IMR-90 (cell line): ENCODE measurements around the gene NT5E. TPM values are rescaled to one million over a fixed set of nuclear protein-coding genes. Genes with fewer than 3 reads are reported as not detected.
A peak's percentile ranks its signal among the peaks of the same experiment; 100 is the strongest.

Experiments used
- ATAC-seq: fragments of 200-7000 bp; cut with Tn5 transposase; 2 replicates; pipeline ENCODE4 v1.9.1; 2020; ENCODE audit warnings: low read depth, mild to moderate bottlenecking, moderate library complexity
- BruUV-seq: library from RNA; stranded (reverse); fragments of 400-500 nt; replicated peaks from 2 replicates; lab custom pipeline; 2021; lab: Mats Ljungman, UMichigan
- CTCF ChIA-PET: fragments of 300-600 bp; formaldehyde crosslinking; extraction: SDS; loops from one replicate; lab custom pipeline; 2021; ENCODE audit warnings: antibody characterized with exemption; lab: Yijun Ruan, JAX
- POLR2A ChIA-PET: fragments of 300-600 bp; sonication (Branson Sonifier 250); formaldehyde crosslinking; loops from one replicate; lab custom pipeline; 2022; ENCODE audit warnings: antibody characterized with exemption; ENCODE audit not compliant: unreplicated experiment; lab: Charles Lee
- DNase-seq: peaks from one replicate; pipeline ENCODE4 v3.0.0; 2013
- H2AFZ ChIP-seq: replicated peaks from 2 replicates; pipeline ENCODE3; 2013; ENCODE audit warnings: low read length, mild to moderate bottlenecking; ENCODE audit not compliant: poor library complexity
- H2AK5ac ChIP-seq: 2 replicates; pipeline ENCODE4 v1.6.1; 2013; ENCODE audit warnings: low read depth, low read length, inconsistent platforms
- H2AK9ac ChIP-seq: replicated peaks from 2 replicates; pipeline ENCODE3; 2013; ENCODE audit warnings: mild to moderate bottlenecking, low read depth, low read length, moderate library complexity; ENCODE audit not compliant: poor library complexity
- H2BK120ac ChIP-seq: 2 replicates; pipeline ENCODE4 v1.6.1; 2013; ENCODE audit warnings: low read depth, low read length, inconsistent platforms
- H2BK15ac ChIP-seq: 3 replicates; pipeline ENCODE4 v1.6.1; 2013; ENCODE audit warnings: low read depth, low read length, inconsistent platforms
- H2BK20ac ChIP-seq: 2 replicates; pipeline ENCODE4 v1.6.1; 2013; ENCODE audit warnings: low read depth, mild to moderate bottlenecking, inconsistent platforms, low read length, moderate library complexity
- H2BK5ac ChIP-seq: 2 replicates; pipeline ENCODE4 v1.6.1; 2013; ENCODE audit warnings: mild to moderate bottlenecking, low read depth, low read length, inconsistent platforms; ENCODE audit not compliant: poor library complexity, severe bottlenecking
- H3K14ac ChIP-seq: replicated peaks from 2 replicates; pipeline ENCODE4 v1.6.1; 2013; ENCODE audit warnings: low read depth, low read length, inconsistent platforms
- H3K18ac ChIP-seq: 2 replicates; pipeline ENCODE4 v1.6.1; 2013; ENCODE audit warnings: low read depth, low read length, control low read depth
- H3K23ac ChIP-seq: 2 replicates; pipeline ENCODE4 v1.6.1; 2013; ENCODE audit warnings: low read depth, low read length, inconsistent platforms
- H3K27ac ChIP-seq: 2 replicates; pipeline ENCODE4 v1.5.1; 2013; ENCODE audit warnings: mild to moderate bottlenecking, control low read depth, low read length; ENCODE audit not compliant: insufficient read depth
- H3K27me3 ChIP-seq: 2 replicates; pipeline ENCODE4 v1.6.1; 2013; ENCODE audit warnings: low read length; ENCODE audit not compliant: control insufficient read depth, insufficient read depth
- H3K36me3 ChIP-seq: 2 replicates; pipeline ENCODE4 v1.6.1; 2013; ENCODE audit warnings: low read length, mixed read lengths; ENCODE audit not compliant: control insufficient read depth, insufficient read depth
- H3K4ac ChIP-seq: 2 replicates; pipeline ENCODE4 v1.6.1; 2013; ENCODE audit warnings: low read depth, low read length, inconsistent platforms
- H3K4me1 ChIP-seq: 2 replicates; pipeline ENCODE4 v1.6.1; 2013; ENCODE audit warnings: low read length, mixed read lengths; ENCODE audit not compliant: control insufficient read depth, insufficient read depth
- H3K4me2 ChIP-seq: 2 replicates; pipeline ENCODE4 v1.6.1; 2013; ENCODE audit warnings: low read depth, mild to moderate bottlenecking, control low read depth, low read length, moderate library complexity
- H3K4me3 ChIP-seq: 2 replicates; pipeline ENCODE4 v1.5.1; 2013; ENCODE audit warnings: low read depth, mild to moderate bottlenecking, control low read depth, low read length, moderate library complexity; ENCODE audit not compliant: insufficient read depth
- H3K56ac ChIP-seq: 2 replicates; pipeline ENCODE4 v1.6.1; 2013; ENCODE audit warnings: low read length, inconsistent platforms; ENCODE audit not compliant: insufficient read depth; ENCODE audit errors: extremely low read depth
- H3K79me1 ChIP-seq, 2 experiments: 2 replicates each; pipeline ENCODE4 v1.6.1; 2013; ENCODE audit warnings: low read length in 2 of 2, inconsistent platforms in 1 of 2, low read depth in 1 of 2
- H3K9ac ChIP-seq: 2 replicates; pipeline ENCODE4 v1.6.1; 2013; ENCODE audit warnings: low read depth, low read length, control low read depth
- H3K9me1 ChIP-seq: 2 replicates; pipeline ENCODE4 v1.6.1; 2013; ENCODE audit warnings: low read length, inconsistent platforms; ENCODE audit not compliant: insufficient read depth
- H3K9me3 ChIP-seq: 2 replicates; pipeline ENCODE4 v1.6.1; 2013; ENCODE audit warnings: low read length; ENCODE audit not compliant: control insufficient read depth, insufficient read depth
- H4K20me1 ChIP-seq: 2 replicates; pipeline ENCODE4 v1.6.1; 2013; ENCODE audit warnings: low read length, inconsistent platforms; ENCODE audit not compliant: insufficient read depth
- H4K5ac ChIP-seq: 2 replicates; pipeline ENCODE4 v1.6.1; 2013; ENCODE audit warnings: mild to moderate bottlenecking, low read depth, low read length, control low read depth
- H4K8ac ChIP-seq, 2 experiments: 2 replicates each; pipeline ENCODE4 v1.6.1; 2013; ENCODE audit warnings: low read depth in 2 of 2, low read length in 2 of 2, control low read depth in 1 of 2, inconsistent platforms in 1 of 2
- H4K91ac ChIP-seq: 2 replicates; pipeline ENCODE4 v1.6.1; 2013; ENCODE audit warnings: low read depth, low read length, inconsistent platforms; ENCODE audit not compliant: insufficient read depth
- BHLHE40 ChIP-seq: fragments of 150-350 bp; IDR thresholded peaks from 2 replicates; pipeline ENCODE4 v1.6.1; 2016; ENCODE audit warnings: mild to moderate bottlenecking, low read depth, low read length
- CEBPB ChIP-seq: IDR thresholded peaks from 2 replicates; pipeline ENCODE4 v1.6.1; 2012; ENCODE audit warnings: low read depth, low read length, improper control_type of control experiment
- CHD1 ChIP-seq: IDR thresholded peaks from 2 replicates; pipeline ENCODE4 v1.6.1; 2012; ENCODE audit warnings: low read depth, low read length, improper control_type of control experiment
- ELK1 ChIP-seq: fragments of 150-350 bp; IDR thresholded peaks from 2 replicates; pipeline ENCODE4 v1.6.1; 2016; ENCODE audit warnings: low read depth, mild to moderate bottlenecking, low read length, moderate library complexity, borderline replicate concordance
- MAFK ChIP-seq: IDR thresholded peaks from 2 replicates; pipeline ENCODE4 v1.6.1; 2012; ENCODE audit warnings: low read depth, low read length, improper control_type of control experiment
- MAZ ChIP-seq: IDR thresholded peaks from 2 replicates; pipeline ENCODE4 v1.6.1; 2012; ENCODE audit warnings: low read depth, mild to moderate bottlenecking, low read length, improper control_type of control experiment, moderate library complexity, borderline replicate concordance
- NFE2L2 ChIP-seq: fragments of 150-350 bp; IDR thresholded peaks from 2 replicates; pipeline ENCODE4 v1.6.1; 2016; ENCODE audit warnings: low read depth, mild to moderate bottlenecking, low read length
- RAD21 ChIP-seq: IDR thresholded peaks from 2 replicates; pipeline ENCODE4 v1.6.1; 2012; ENCODE audit warnings: low read length, improper control_type of control experiment
- RCOR1 ChIP-seq: IDR thresholded peaks from 2 replicates; pipeline ENCODE4 v1.6.1; 2012; ENCODE audit warnings: mild to moderate bottlenecking, low read length, improper control_type of control experiment; ENCODE audit not compliant: insufficient replicate concordance
- SMC3 ChIP-seq: fragments of 150-350 bp; IDR thresholded peaks from 2 replicates; pipeline ENCODE4 v1.6.1; 2016; ENCODE audit warnings: low read depth, mild to moderate bottlenecking, antibody characterized with exemption, low read length, moderate library complexity
- USF2 ChIP-seq: fragments of 150-350 bp; IDR thresholded peaks from 2 replicates; pipeline ENCODE4 v1.6.1; 2017; ENCODE audit warnings: mild to moderate bottlenecking, antibody characterized with exemption, low read length, low read depth
- WGBS, 2 experiments: methylation state at CpG; one replicate each; pipeline versions ENCODE4 v1.1.5 to v1.1.7; 2013; ENCODE audit warnings: missing lambda C conversion rate in 2 of 2; ENCODE audit not compliant: insufficient read length in 1 of 2; ENCODE audit errors: extremely low coverage in 2 of 2; 5-methylcytosine and 5-hydroxymethylcytosine counted together
- dilution Hi-C: fragments of 300-500 bp; cut with HindIII; formaldehyde crosslinking; loops from one replicate; pipeline ENCODE4 v1.14.3; 2018; ENCODE audit warnings: low sequenced_read_pairs; ENCODE audit not compliant: unreplicated experiment
- in situ Hi-C: fragments of 300-500 bp; cut with MboI; formaldehyde crosslinking; loops from 3 replicates; pipeline ENCODE4 v1.14.3; 2019; ENCODE audit warnings: low sequenced_read_pairs, inconsistent platforms, mixed read lengths
- intact Hi-C: fragments of 100-400 bp; cut with micrococcal nuclease; formaldehyde crosslinking; loops from 2 replicates; pipeline ENCODE4 v1.10.0; 2022
- polyA plus RNA-seq, 3 experiments: library from polyadenylated mRNA; depleted of rRNA; stranded (reverse); fragments of >200 nt; gene quantifications; 2 replicates each; pipeline ENCODE4 v1.2.3, GENCODE V29; 2012; ENCODE audit warnings: low replicate concordance in 1 of 3
- total RNA-seq: library from RNA; depleted of rRNA; stranded (reverse); fragments of >200 nt; gene quantifications from 2 replicates; pipeline ENCODE4 v1.2.3, GENCODE V29; 2012

NT5E gene
- total and polyA plus RNA-seq, 2 of the 4 experiments (the other 2 are of a cell fraction): 153 to 280 TPM

DNA sequence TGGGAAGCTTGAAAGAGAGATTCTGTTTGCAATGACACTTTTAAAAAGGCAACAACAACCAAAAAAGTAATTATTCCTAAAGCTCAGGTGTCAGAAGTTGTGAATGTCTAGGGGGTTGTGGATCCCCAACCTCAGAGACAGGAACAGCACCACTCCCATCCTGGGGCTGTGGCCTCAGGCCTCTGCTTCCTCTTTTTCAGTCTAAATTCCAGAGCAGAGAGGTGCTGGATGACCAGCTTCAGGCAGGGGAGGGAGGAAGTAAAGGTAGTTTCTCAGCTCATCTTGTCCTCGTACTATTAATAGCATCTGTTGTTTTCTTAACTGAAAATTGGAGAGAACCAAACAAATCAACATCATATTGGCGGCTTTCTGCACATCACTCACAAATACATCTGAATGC is 8.3 kb downstream of the NT5E start:
- Histone ChIP-seq H2AFZ (no peak overlapping the region), H4K20me1 (peaks cover 55% of the 10 kb centered on the region), H3K79me1 (peaks cover 39 to 77% of the 10 kb centered on the region in 2 experiments), H3K4me1 (peaks cover 50% of the 10 kb centered on the region), H2BK5ac (peak overlapping the region; percentile 51), H3K9me1 (peaks cover 51% of the 10 kb centered on the region), H3K27me3 (no peaks in the 10 kb centered on the region), H3K27ac (peak overlapping the region; percentile 14; the same call in 1 of the 2 replicates), H2BK15ac (peak overlapping the region; percentile 55; the same call in 1 of the 3 replicates), H3K56ac (no peak overlapping the region), H3K4ac (peak overlapping the region; percentile 33; the same call in 1 of the 2 replicates), H2AK9ac (no peak overlapping the region), H3K14ac (peak overlapping the region; percentile 65; the same call in 1 of the 2 replicates), H3K23ac (peak overlapping the region; percentile 63; the same call in 1 of the 2 replicates), H4K8ac (peak overlapping the region; percentile 25 to 67; a peak in 3 of 4 replicates), H3K36me3 (peaks cover 8% of the 10 kb centered on the region; the same call in 1 of the 2 replicates), H2BK120ac (peak overlapping the region; percentile 33; the same call in 1 of the 2 replicates), H3K4me2 (peak overlapping the region; percentile 21; the same call in 1 of the 2 replicates), H4K91ac (no peak overlapping the region; the same call in 1 of the 2 replicates), H2AK5ac (peak overlapping the region; percentile 57; the same call in 1 of the 2 replicates), H2BK20ac (no peak overlapping the region), H3K4me3 (no peak overlapping the region), H3K9ac (peak overlapping the region; percentile 14; the same call in 1 of the 2 replicates), H4K5ac (no peak overlapping the region), H3K18ac (peak overlapping the region; percentile 52; the same call in 1 of the 2 replicates), H3K9me3 (no peaks in the 10 kb centered on the region)
- DNase-seq: no peak
- TF ChIP-seq SMC3 (no peak), BHLHE40 (no peak), MAZ (no peak), CHD1 (no peak), RAD21 (no peak), ELK1 (no peak), RCOR1 (no peak), USF2 (no peak), CEBPB (no peak), NFE2L2 (no peak), MAFK (no peak)
- no CpG with 5 or more reads among the region's 2 CpGs for WGBS, 2 experiments
- intact Hi-C loops: loop anchor here (10.0 kb wide), 1 partner anchor 217 kb away; no protein-coding TSS in a partner anchor
- CTCF ChIA-PET: no interaction called here
- no peak for ATAC-seq
- no TSS peak for BruUV-seq
- POLR2A ChIA-PET: no interaction called here
- dilution Hi-C loops: no loop called here
- in situ Hi-C loops: loop anchor here (10.0 kb wide), 1 partner anchor 217 kb away; no protein-coding TSS in a partner anchor
